T-helper 17 cell (primary cell): Measurements from ENCODE around the gene HSD17B2. TPM values are rescaled to one million over a fixed set of nuclear protein-coding genes. Genes with fewer than 3 reads are reported as not detected.

Experiments
- ATAC-seq: fragments of 150-1000 bp; cut with Tn5 transposase; 2 replicates; pipeline ENCODE4 v1.10.0; 2021; ENCODE audit warnings: mild to moderate bottlenecking, moderate library complexity
- DNase-seq, 3 donors: peaks; one replicate each; pipeline versions ENCODE4 v3.0.0 to v3.0.0-alpha.2; 2020 to 2021
- H3K9me3 ChIP-seq: one replicate; pipeline ENCODE4 v1.7.0; 2013; ENCODE audit warnings: low read length, mild to moderate bottlenecking; ENCODE audit not compliant: control insufficient read depth, poor library complexity, severe bottlenecking
- H3K27ac Mint-ChIP-seq: one replicate; pipeline ENCODE4 v1.8.0; 2022; ENCODE audit warnings: mild to moderate bottlenecking, moderate library complexity, mixed read lengths
- H3K27me3 Mint-ChIP-seq: one replicate; pipeline ENCODE4 v1.8.0; 2022; ENCODE audit warnings: mixed read lengths
- H3K36me3 Mint-ChIP-seq: one replicate; pipeline ENCODE4 v1.8.0; 2022; ENCODE audit warnings: low read depth, mixed read lengths
- H3K4me1 Mint-ChIP-seq: one replicate; pipeline ENCODE4 v1.8.0; 2022; ENCODE audit warnings: mild to moderate bottlenecking, mixed read lengths
- H3K4me3 Mint-ChIP-seq: one replicate; pipeline ENCODE4 v1.8.0; 2022; ENCODE audit warnings: mild to moderate bottlenecking, moderate library complexity, mixed read lengths
- total RNA-seq, 4 donors: library from RNA in 2 of 4; stranded (reverse) in 2 of 4; gene quantifications; one replicate each; pipeline ENCODE4 v1.2.3 and lab custom pipeline; 2022 to 2026

HSD17B2 gene
- total RNA-seq, 2 donors from 2014 or later, result not detected

DNA sequence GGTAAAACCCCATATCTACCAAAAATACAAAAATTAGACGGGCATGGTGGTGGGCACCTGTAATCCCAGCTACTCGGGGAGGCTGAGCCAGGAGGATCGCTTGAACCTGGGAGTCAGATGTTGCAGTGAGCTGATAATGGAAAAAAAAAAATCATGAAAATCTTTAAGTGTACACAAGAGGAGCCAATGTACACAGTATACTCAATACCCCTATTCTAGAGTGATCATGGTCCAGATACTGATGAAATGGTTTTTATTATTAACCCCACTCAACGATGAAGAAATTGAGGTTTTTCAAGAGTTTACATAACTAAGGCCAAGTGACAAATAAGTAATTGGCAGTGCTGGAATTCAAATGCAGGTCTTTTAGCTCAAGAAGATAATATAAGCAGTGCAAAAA lies 11.5 kb downstream of the HSD17B2 start:
- DNase-seq (no peak), ATAC-seq (no peak)
- H3K36me3 Mint-ChIP-seq, result no peaks in the 10 kb centered on the region
- H3K4me1 Mint-ChIP-seq, result no peaks in the 10 kb centered on the region
- peaks cover 28% of the 10 kb centered on the region for H3K27me3 Mint-ChIP-seq
- no peak overlapping the region for H3K4me3 Mint-ChIP-seq
- H3K27ac Mint-ChIP-seq, result no peak overlapping the region
- H3K9me3 ChIP-seq, result no peaks in the 10 kb centered on the region

DNA sequence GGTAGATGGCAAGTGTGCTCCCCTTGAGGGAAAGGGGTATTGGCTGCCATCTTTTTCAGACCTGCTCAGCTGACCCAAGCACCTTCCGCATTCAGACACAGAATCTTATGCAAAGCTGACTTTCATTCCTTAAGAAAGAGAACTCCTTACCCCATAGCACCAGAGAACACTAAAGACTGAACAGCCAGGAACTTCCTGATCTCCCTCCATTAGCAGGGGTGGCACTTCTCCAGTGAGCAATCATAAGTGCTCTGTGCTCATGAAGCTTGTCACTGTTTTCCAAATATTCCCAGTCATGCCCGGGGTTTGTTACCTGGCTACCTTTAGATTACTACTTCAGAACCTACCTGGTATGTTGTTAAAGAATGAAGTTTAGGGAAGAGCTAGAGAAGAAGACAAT lies 11.9 kb downstream of the HSD17B2 start:
- no peak overlapping the region for H3K4me3 Mint-ChIP-seq
- H3K36me3 Mint-ChIP-seq, result no peaks in the 10 kb centered on the region
- peaks cover 30% of the 10 kb centered on the region for H3K27me3 Mint-ChIP-seq
- no peaks in the 10 kb centered on the region for H3K9me3 ChIP-seq
- DNase-seq, result no peak
- H3K27ac Mint-ChIP-seq, result no peak overlapping the region
- ATAC-seq, result no peak
- H3K4me1 Mint-ChIP-seq, result no peaks in the 10 kb centered on the region

DNA sequence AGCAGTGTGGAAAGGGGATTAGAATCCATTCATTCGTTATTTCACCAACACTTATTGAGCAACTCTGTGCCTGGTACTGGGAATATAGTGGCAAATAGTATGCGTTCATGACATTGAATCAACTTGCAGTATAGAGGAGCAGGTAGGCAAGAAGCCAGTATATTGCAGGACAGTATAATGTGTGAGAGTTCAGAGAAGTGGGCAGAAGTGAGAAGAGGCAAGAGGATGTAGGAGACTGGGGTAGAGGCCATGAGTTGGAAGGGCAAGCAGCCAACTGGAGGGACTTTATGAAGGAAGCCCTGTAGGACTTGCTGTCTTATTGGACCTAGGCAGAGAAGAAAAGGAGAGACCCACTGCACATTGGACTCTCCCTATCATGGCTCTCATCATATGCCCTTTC lies 12.3 kb downstream of the HSD17B2 start:
- no peak for ATAC-seq
- no peak for DNase-seq
- no peak overlapping the region for H3K27ac Mint-ChIP-seq
- no peak overlapping the region for H3K4me3 Mint-ChIP-seq
- no peaks in the 10 kb centered on the region for H3K9me3 ChIP-seq
- H3K27me3 Mint-ChIP-seq, result peaks cover 33% of the 10 kb centered on the region
- no peaks in the 10 kb centered on the region for H3K4me1 Mint-ChIP-seq
- H3K36me3 Mint-ChIP-seq, result no peaks in the 10 kb centered on the region

DNA sequence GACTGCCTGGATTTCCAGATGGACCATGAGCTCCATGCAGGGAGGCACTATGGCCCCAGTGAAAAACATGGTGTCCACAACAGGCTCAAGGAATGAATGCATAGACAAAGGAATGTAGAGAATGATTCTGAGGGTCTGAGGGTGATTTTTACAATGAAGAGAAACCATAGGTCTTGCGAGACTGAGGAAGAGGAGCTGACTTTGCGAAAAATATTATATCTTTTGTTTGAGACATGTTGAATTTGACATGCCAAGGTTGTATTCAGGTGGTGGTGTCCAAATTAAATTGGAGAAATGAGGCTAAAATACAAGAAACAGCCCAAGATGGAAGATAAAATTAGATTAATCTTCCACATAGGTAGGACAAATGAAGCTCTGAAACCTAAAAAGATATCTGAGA lies 12.7 kb downstream of the HSD17B2 start:
- H3K9me3 ChIP-seq, result no peaks in the 10 kb centered on the region
- Mint-ChIP-seq H3K27me3 (peaks cover 33% of the 10 kb centered on the region), H3K27ac (no peak overlapping the region), H3K4me1 (no peaks in the 10 kb centered on the region), H3K4me3 (no peak overlapping the region), H3K36me3 (no peaks in the 10 kb centered on the region)
- ATAC-seq (no peak), DNase-seq (no peak)

DNA sequence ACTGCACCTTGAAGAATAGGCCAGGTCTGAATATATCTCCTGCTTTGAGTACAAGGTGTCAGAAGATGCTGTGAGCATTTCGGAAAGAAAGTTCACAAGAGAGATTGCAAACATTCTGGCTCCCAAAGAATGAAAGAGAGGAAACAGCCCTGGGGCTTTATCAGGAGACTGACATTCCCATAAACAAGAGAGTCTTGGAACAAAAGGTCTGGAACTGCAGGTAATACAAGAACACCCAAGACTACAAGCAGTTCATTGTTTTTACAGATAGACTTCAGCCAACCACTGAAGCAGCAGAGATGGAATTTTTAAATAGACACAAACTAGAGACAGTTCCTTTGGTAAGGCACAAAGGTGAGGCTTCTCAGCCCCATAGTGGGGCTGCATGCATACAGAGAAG lies 14.4 kb downstream of the HSD17B2 start:
- ATAC-seq, result no peak
- H3K27ac Mint-ChIP-seq, result no peak overlapping the region
- peaks cover 36% of the 10 kb centered on the region for H3K27me3 Mint-ChIP-seq

DNA sequence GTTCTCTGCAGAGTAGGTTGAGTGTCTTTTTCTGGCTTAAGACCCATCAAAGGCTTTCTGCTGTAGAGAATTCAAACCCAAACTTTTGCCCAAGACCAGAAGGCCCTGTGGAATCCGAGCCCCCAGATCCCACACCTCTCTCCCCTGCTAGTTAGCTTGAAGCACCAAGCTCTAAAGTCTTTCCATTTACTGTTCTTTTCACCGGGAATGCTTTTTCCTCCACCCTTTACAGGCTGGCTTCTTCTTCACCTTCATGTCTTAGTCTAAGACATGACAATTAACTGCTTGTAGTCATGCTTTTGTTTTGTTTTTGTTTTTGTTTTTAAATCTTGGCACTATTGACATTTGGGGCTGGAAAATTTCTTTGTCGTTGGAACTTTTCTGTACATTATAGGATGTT lies 15.5 kb downstream of the HSD17B2 start:
- DNase-seq, result no peak
- H3K9me3 ChIP-seq, result no peaks in the 10 kb centered on the region
- peaks cover 40% of the 10 kb centered on the region for H3K27me3 Mint-ChIP-seq
- no peaks in the 10 kb centered on the region for H3K36me3 Mint-ChIP-seq
- H3K4me3 Mint-ChIP-seq, result no peak overlapping the region
- H3K27ac Mint-ChIP-seq, result no peak overlapping the region
- H3K4me1 Mint-ChIP-seq, result no peaks in the 10 kb centered on the region
- ATAC-seq, result no peak

More for the DNA sequence above, 14.4 kb downstream of the HSD17B2 start:
- H3K4me1 Mint-ChIP-seq, result no peaks in the 10 kb centered on the region
- no peak overlapping the region for H3K4me3 Mint-ChIP-seq
- H3K36me3 Mint-ChIP-seq, result no peaks in the 10 kb centered on the region
- H3K9me3 ChIP-seq, result no peaks in the 10 kb centered on the region
- no peak for DNase-seq

DNA sequence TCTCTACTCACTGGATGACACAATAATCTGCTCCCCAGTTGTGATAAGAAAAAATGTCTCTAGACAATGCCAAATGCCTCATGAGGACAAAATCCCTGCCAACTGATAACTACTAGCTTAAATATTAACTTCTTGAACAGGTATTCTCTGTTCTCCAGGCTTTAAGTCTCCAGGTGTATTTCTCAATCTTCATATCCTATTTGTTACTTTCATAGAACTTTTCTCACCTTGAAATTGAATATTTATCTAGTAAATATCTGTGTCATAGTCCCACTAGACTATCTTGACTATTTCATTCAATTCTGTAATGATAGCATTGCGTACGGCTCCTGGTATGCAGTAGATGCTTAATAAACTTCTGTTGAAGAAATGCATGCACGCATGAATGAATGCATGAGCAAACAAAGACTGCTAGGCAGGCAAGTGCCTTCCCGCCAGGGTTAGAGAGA lies 15.9 kb downstream of the HSD17B2 start:
- H3K27me3 Mint-ChIP-seq, result peaks cover 37% of the 10 kb centered on the region
- H3K4me3 Mint-ChIP-seq, result no peak overlapping the region
- ATAC-seq (no peak), DNase-seq (no peak)
- no peak overlapping the region for H3K27ac Mint-ChIP-seq
- no peaks in the 10 kb centered on the region for H3K4me1 Mint-ChIP-seq
- H3K36me3 Mint-ChIP-seq, result no peaks in the 10 kb centered on the region
- no peaks in the 10 kb centered on the region for H3K9me3 ChIP-seq

DNA sequence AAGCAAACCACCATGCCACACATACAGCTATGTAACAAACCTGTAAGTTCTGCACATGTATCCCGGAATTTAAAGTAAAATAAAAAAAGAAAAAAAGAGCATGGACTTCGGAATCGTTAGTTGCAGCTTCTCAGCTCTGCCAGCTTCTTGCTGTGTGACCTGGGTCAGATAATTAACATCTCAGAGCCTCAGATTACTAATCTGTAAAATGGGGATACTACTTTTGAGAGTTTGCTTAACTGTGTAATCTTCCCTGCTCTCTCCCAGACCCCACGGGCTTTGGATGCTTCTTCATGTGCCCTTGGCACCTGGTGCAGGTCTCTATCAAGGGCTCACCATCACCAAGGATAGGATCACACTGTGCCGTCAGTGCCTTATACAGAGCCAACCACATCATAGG lies 16.6 kb downstream of the HSD17B2 start:
- no peaks in the 10 kb centered on the region for H3K4me1 Mint-ChIP-seq
- H3K4me3 Mint-ChIP-seq, result no peak overlapping the region
- no peaks in the 10 kb centered on the region for H3K9me3 ChIP-seq
- H3K27ac Mint-ChIP-seq, result no peak overlapping the region
- peaks cover 36% of the 10 kb centered on the region for H3K27me3 Mint-ChIP-seq
- H3K36me3 Mint-ChIP-seq, result no peaks in the 10 kb centered on the region
- no peak for DNase-seq
- no peak for ATAC-seq

DNA sequence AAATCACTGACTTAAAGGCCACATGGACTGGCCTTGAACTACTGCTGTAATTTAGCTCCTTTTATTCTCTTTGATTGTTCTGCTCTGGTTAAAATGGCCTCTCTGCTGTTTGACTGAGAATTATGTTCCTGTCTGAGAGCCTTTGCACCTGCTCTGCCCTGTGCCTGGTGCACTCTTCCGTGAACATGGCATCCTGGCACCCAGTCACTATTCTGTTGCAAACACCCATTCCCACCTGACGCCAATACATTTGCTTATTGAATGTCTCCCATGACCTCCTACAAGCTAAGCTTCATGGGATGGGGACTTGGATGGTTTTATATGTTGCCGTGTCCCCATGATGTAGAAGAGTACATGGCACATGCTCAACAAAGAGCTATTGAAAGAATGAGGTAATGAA lies 20.1 kb downstream of the HSD17B2 start:
- Mint-ChIP-seq H3K27ac (no peak overlapping the region), H3K4me3 (no peak overlapping the region), H3K4me1 (no peaks in the 10 kb centered on the region), H3K36me3 (no peaks in the 10 kb centered on the region), H3K27me3 (peaks cover 36% of the 10 kb centered on the region)
- no peaks in the 10 kb centered on the region for H3K9me3 ChIP-seq
- DNase-seq (no peak), ATAC-seq (no peak)

DNA sequence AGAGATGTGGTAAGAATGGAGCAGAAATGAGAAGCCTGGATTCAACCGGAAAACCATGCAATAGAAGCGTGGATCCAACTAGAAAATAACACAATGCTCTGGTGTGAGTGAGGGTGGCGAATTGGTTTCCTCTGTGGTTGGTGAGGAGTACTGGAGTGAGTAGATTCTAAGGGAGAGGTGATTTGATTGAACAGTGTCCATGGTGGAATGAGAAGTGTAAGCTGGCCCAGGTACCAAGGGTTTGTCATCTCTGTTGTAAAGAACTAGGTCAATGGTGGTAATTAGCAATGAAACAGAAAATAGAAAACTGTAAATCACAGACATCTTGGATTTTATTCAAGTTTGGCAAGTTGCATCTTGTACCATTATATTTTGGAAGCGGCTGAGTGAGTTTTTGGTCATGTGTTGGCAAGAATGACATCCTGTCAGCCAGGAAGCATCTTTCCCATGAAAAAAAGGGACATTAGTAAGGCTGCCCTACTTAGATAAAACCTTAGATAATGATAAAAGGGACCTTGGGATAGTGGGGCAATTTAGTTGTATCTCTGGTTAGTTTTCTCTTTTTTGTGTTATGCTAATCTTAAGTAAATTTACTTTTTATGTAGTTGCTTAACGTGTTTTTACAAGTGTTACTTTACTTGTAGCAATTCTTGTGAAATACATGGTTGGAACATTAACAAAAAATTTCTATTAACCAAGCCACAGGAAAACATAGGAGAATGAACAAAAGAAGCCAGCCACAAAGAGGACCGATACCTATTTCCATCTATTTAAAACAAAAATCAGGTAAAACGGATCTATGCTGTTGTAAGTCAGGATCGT lies 20.9 kb downstream of the HSD17B2 start:
- H3K27ac Mint-ChIP-seq, result no peak overlapping the region
- no peaks in the 10 kb centered on the region for H3K4me1 Mint-ChIP-seq
- DNase-seq, result no peak
- H3K9me3 ChIP-seq, result no peaks in the 10 kb centered on the region
- no peaks in the 10 kb centered on the region for H3K36me3 Mint-ChIP-seq
- H3K27me3 Mint-ChIP-seq, result peaks cover 37% of the 10 kb centered on the region
- ATAC-seq, result no peak
- H3K4me3 Mint-ChIP-seq, result no peak overlapping the region

DNA sequence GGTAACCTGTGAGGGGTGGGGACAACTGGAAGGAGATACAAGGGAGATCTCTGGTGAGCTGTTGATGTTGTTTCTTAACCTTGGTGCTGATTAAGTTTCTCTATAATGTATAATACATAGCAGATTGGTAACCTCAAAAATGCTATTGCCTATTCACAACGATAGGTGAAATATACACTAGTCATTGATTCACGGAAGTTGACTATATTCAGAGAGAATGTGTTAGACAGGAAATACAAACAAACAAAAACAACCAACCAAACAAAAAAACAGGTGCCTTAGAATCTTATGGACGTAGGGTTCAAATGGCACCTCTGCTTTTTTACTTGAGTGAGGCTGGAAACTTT lies 21.5 kb downstream of the HSD17B2 start:
- DNase-seq, result no peak
- Mint-ChIP-seq H3K36me3 (no peaks in the 10 kb centered on the region), H3K4me3 (no peak overlapping the region), H3K27me3 (peaks cover 37% of the 10 kb centered on the region), H3K27ac (no peak overlapping the region), H3K4me1 (no peaks in the 10 kb centered on the region)
- no peaks in the 10 kb centered on the region for H3K9me3 ChIP-seq
- no peak for ATAC-seq

DNA sequence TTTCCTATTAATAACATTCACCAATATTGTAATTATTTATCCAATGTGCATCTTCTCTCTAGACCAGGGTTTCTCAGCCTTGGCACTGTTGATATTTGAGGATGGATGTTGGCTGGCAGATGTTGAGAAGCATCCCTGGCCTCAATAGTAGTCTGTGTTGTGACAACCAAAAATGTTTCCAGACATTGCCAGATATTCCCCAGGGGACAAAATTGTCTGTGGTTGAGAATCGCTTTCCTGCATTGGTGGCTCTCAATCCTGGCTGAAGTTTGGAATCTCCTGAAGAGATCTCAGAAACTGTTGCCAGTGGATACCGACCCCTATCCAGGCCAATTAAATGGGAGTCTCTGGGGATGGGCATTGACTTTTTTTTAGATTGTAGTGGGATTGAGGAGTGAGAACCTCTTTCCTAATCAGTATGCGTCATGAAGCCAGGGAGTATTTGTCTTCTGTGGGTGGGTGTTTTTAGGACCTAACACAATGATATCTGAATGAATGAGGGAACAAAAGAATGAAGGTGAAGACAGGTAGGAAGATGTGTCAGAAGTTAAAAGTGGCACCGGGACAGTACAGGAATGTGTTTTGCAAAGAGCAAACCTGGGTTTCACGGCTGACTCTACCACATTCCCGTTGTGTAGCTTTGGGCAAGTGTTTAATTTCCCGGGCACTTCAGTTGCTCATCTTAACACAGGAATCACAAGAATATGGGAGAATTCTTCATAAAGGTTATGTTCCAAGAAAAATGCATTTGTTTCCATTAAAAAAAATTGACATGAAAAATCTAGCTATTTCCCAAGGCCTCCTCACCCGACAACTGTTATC lies 24.3 kb downstream of the HSD17B2 start:
- Mint-ChIP-seq H3K4me1 (peaks cover 2% of the 10 kb centered on the region), H3K4me3 (no peak overlapping the region), H3K27ac (no peak overlapping the region), H3K27me3 (peaks cover 44% of the 10 kb centered on the region), H3K36me3 (no peaks in the 10 kb centered on the region)
- DNase-seq (no peak), ATAC-seq (no peak)
- H3K9me3 ChIP-seq, result no peaks in the 10 kb centered on the region

DNA sequence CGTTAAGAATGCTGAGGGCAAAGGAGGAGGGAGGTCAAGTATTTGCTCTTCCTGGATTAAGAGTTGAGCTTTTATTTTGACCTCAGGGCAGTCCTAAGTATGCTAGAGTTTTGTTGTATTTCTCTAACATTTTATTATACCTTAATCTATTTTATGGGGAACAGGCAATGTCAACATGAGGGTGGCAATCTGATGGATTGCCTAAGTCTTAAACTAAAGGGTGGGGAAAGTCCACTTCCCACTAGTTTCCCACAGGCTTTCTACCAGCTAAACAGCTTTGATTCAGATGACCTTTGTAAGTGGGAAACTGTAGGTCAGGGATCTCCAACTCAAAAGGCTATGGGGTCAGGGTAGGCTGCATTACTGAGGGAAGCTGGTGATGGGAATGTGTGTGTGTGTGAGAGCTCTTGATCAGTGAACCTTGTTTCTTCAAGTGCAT lies 24.9 kb downstream of the HSD17B2 start:
- Mint-ChIP-seq H3K4me1 (peaks cover 2% of the 10 kb centered on the region), H3K36me3 (no peaks in the 10 kb centered on the region), H3K4me3 (no peak overlapping the region), H3K27ac (no peak overlapping the region), H3K27me3 (peaks cover 39% of the 10 kb centered on the region)
- H3K9me3 ChIP-seq, result no peaks in the 10 kb centered on the region
- no peak for ATAC-seq
- no peak for DNase-seq
